GM18868 (cell line): ENCODE measurements around the gene FN3K.

Experiments
- ATAC-seq: cut with Tn5 transposase; IDR thresholded peaks from one replicate; pipeline ENCODE4 v1.9.1; 2021; ENCODE audit warnings: mild to moderate bottlenecking, moderate library complexity; ENCODE audit not compliant: unreplicated experiment

FN3K gene

GRCh38 chr17:82791532-82791931 is 56.1 kb downstream of the FN3K start:
- ATAC-seq, result no peak

DNA sequence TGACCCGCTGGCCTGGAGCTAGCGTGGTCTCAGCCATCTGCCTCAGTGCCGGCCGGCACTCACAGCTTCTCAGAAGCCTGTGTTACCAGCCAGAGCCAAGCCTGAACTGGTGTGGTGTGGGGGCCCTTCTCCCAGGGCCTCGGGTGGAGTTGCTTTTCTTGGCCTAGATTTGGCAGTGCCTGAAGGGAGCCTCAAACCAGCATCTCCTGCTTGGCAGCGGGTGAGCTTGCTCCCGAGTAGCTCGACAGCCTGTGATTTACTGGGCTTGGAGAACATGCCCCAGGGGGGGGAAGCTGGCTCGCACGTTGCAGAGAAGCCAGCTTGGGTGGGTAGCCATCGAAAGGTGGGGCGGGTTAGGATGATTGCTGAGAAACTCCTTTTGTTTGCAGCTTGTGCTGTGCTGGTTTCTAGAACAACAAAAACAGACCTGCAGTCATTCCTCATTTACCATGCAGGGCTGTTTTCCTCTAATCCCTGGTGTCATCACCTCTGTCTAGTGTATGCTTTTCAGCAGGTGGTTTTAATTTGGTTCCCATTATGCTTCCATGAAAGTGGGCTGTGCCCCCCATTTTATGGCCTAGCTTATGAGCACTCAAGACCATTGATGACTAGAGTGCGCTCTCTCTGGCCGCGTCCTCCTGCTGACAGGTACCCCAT is 58.7 kb downstream of the FN3K start:
- no peak for ATAC-seq

DNA sequence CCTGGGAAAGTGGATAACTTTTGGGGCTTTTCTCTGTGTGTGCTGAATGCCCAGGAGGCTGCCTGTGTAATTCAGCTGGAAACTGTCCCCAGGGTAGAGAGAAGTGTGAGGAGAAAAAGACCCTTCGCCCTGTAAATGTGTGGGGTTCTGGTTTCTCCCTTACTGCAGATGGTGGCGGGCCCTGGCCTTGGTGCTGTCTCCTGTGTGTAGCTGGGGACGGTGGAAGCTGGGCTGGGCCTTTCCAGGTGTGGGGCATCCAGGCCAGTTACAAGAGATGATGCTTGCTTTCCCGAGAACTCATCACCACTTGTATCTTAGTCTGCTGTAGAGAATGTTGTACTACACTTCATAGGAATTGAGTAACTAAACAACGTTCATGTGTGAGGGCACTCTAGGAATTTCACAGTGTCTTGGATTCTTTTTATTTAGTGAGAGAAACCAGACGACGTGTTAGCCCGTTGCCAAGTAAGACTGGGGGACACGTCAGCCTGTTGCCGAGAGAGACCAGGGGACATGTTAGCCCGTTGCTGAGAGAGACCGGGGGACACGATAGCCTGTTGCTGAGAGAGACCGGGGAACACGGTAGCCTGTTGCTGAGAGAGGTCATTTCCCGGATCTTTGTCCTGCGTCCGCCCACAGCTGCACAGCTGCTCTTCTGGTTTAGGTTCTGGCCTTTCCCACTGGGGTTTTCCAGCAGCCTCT is 59.5 kb downstream of the FN3K start:
- no peak for ATAC-seq

DNA sequence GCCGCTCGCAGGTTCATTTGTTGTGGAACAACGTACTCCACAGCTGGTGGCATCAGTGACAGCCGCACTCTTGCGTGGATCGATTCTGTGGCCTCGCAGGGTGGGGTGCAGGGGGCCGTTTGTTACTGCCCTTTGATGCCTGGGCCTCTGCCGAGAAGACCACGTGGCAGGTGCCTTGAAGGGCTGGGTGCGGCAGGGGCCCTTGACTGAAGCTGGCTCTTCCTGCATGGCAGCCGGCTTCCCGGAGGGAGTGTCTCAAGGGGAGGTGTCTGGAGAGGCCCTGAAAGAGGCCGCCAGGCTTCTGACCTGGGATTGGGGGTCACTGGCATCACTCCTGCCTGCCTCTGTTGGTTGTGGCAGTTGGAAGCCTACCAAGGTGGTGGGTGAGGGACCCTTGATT is 60.2 kb downstream of the FN3K start:
- ATAC-seq, result no peak

DNA sequence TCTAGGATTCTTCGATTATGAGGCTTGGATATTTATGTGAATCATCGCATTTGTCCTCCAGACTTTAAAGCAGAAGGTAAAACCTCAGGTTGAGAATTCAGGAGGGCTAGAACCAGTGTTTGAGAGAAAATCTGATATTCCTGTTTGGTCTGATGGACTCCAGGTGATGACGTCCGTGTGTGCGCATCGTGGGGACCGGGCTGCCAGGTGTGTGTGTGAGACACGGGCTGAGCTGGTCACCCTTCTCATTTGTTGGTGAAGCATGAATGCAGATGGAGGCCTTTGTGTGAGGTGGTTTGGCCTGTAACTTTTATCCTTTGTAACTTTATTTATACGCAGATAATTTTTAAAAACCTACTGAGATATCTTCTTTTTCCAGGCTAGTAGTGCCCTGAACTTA is 61.6 kb downstream of the FN3K start:
- no peak for ATAC-seq

- no peak for ATAC-seq
Observed at GRCh38 chr17:82798752-82799151, 63.3 kb downstream of the FN3K start.

GRCh38 chr17:82799591-82799990 is 64.2 kb downstream of the FN3K start:
- ATAC-seq, result no peak
